ENCODE data around the gene HMG20A.

Gene HMG20A

GRCh38 chr15:77420610-77421369, at the start of gene HMG20A:
Gene HMG20A (plus strand): TSS chr15:77420888. CDS start chr15:77458408, 37,520 bp downstream.
- Histone ChIP-seq H3K27me3 (replicated peaks; ENCODE audit: control insufficient read depth, insufficient read depth, low read length) (no peaks in the 10 kb centered on the region), H3K4me3 (ENCODE audit: low read length) (peak within 1 kb of the TSS; percentile 98), H3K9ac (ENCODE audit: low read length) (peak within 1 kb of the TSS; percentile 98), H3K36me3 (ENCODE audit: control insufficient read depth, insufficient read depth, low read length, severe bottlenecking) (no peaks in the 10 kb centered on the region), H3K4me1 (ENCODE audit: control insufficient read depth, insufficient read depth, low read length) (peaks cover 37% of the 10 kb centered on the region), H3K9me3 (ENCODE audit: control insufficient read depth, low read length) (no peaks in the 10 kb centered on the region)
- peak; percentile 92 for DNase-seq (ENCODE audit: low read depth)

DNA sequence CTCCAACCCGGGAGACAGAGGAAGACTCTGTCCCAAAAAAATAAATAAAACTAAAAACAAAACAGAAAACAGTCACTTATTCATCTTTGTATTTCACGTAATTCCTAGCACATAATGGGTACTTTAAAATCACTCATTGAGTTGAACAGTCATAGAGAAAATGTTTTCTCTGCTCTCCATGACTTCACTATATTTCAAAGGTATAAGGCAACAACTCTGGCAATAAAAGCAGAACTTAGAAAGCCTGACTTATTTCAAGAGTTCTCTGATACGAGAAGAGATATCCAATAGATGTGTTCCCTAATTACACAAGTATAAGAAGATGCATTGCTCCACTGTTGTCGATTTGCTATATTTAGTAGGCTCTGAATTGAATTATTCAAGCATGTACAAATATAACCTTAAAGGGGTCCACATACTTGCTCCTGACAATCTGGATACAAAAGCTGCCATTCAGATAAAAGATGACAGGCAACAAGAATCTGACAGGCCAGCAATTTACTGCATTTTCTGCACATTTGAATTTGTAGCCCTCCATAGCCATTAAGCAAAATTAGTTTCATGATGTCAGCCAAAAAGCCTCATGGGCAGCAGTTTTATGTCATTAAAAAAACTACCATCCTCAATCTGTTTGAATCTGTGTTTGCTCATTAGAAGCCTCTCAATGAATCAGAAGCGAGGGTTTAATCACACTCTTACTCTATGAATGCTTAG, 48.7 kb upstream of the HMG20A start:
- H3K9ac ChIP-seq (ENCODE audit: low read length) = no peak overlapping the region
- no peak for DNase-seq (ENCODE audit: low read depth)
- H3K27me3 ChIP-seq (replicated peaks; ENCODE audit: control insufficient read depth, insufficient read depth, low read length) = no peaks in the 10 kb centered on the region
- H3K9me3 ChIP-seq (ENCODE audit: control insufficient read depth, low read length) = no peaks in the 10 kb centered on the region
- peaks cover 9% of the 10 kb centered on the region for H3K4me1 ChIP-seq (ENCODE audit: control insufficient read depth, insufficient read depth, low read length)
- H3K36me3 ChIP-seq (ENCODE audit: control insufficient read depth, insufficient read depth, low read length, severe bottlenecking) = no peaks in the 10 kb centered on the region
- H3K4me3 ChIP-seq (ENCODE audit: low read length) = no peak overlapping the region

DNA sequence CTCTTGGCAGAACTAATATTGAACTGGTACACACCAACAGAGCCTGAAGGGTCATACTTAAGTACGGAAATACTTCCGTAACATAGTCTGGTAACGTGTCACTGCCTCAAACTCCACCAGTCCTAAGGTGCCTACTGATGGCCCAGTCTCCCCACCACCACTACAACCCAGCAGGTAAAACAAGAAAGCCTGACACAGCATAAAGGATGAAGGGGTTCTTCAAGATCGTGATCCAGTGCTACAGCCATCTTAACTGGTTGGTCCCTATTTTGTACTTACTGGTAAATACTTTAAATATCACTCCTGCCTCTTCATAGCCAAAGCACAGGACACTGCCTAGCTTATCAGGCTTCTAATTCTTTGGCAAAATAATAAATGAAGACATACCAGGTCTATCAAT, 47.2 kb upstream of the HMG20A start:
- Histone ChIP-seq H3K4me3 (ENCODE audit: low read length) (no peak overlapping the region), H3K9me3 (ENCODE audit: control insufficient read depth, low read length) (no peaks in the 10 kb centered on the region), H3K36me3 (ENCODE audit: control insufficient read depth, insufficient read depth, low read length, severe bottlenecking) (no peaks in the 10 kb centered on the region), H3K9ac (ENCODE audit: low read length) (no peak overlapping the region), H3K27me3 (replicated peaks; ENCODE audit: control insufficient read depth, insufficient read depth, low read length) (no peaks in the 10 kb centered on the region), H3K4me1 (ENCODE audit: control insufficient read depth, insufficient read depth, low read length) (no peaks in the 10 kb centered on the region)
- DNase-seq (ENCODE audit: low read depth) = no peak

DNA sequence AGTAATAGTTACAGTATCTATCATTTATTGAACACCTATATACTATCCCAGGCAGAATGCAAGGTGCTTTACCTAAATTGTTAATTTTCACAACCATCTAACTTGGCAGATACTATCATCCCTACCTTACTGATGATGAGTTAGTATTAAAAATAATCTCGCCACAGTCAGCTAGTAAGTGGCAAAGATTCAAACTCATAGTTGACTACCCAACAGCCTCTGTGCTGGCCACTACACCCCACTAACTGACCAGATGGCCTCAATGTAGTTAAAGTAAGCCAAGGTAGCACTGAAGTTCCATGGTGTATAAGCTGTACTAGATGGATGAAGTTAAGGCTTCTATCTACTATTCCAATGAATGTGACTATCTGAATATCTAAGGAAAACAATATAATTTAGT, 45.6 kb upstream of the HMG20A start:
- no peak for DNase-seq (ENCODE audit: low read depth)
- H3K9me3 ChIP-seq (ENCODE audit: control insufficient read depth, low read length) = no peaks in the 10 kb centered on the region
- H3K27me3 ChIP-seq (replicated peaks; ENCODE audit: control insufficient read depth, insufficient read depth, low read length) = no peaks in the 10 kb centered on the region
- H3K36me3 ChIP-seq (ENCODE audit: control insufficient read depth, insufficient read depth, low read length, severe bottlenecking) = no peaks in the 10 kb centered on the region
- no peak overlapping the region for H3K9ac ChIP-seq (ENCODE audit: low read length)
- H3K4me3 ChIP-seq (ENCODE audit: low read length) = no peak overlapping the region
- H3K4me1 ChIP-seq (ENCODE audit: control insufficient read depth, insufficient read depth, low read length) = no peaks in the 10 kb centered on the region

DNA sequence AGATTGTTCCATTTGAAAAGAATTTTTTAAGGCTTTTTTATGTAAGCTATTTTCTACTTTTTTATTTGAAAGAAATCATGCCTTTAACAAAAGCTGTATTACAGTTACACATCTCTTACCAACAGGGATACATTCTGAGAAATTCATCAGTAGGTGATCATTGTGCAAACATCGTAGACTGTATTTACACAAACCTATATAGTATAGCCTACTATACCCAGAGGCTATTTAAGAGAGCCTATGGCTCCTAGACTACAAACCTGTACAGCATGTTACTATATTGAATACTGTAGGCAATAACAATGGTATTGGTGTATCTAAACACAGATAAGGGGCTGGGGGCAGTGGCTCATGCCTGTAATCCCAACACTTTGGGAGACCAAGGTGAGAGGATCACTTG, 43.9 kb upstream of the HMG20A start:
- no peaks in the 10 kb centered on the region for H3K9me3 ChIP-seq (ENCODE audit: control insufficient read depth, low read length)
- no peaks in the 10 kb centered on the region for H3K27me3 ChIP-seq (replicated peaks; ENCODE audit: control insufficient read depth, insufficient read depth, low read length)
- DNase-seq (ENCODE audit: low read depth) = no peak
- no peaks in the 10 kb centered on the region for H3K36me3 ChIP-seq (ENCODE audit: control insufficient read depth, insufficient read depth, low read length, severe bottlenecking)
- no peak overlapping the region for H3K4me3 ChIP-seq (ENCODE audit: low read length)
- H3K4me1 ChIP-seq (ENCODE audit: control insufficient read depth, insufficient read depth, low read length) = no peaks in the 10 kb centered on the region
- no peak overlapping the region for H3K9ac ChIP-seq (ENCODE audit: low read length)

GRCh38 chr15:77380033-77380432, 40.7 kb upstream of the HMG20A start:
- Histone ChIP-seq H3K4me3 (ENCODE audit: low read length) (no peak overlapping the region), H3K9me3 (ENCODE audit: control insufficient read depth, low read length) (no peaks in the 10 kb centered on the region), H3K4me1 (ENCODE audit: control insufficient read depth, insufficient read depth, low read length) (peaks cover 18% of the 10 kb centered on the region), H3K27me3 (replicated peaks; ENCODE audit: control insufficient read depth, insufficient read depth, low read length) (no peaks in the 10 kb centered on the region), H3K36me3 (ENCODE audit: control insufficient read depth, insufficient read depth, low read length, severe bottlenecking) (no peaks in the 10 kb centered on the region), H3K9ac (ENCODE audit: low read length) (no peak overlapping the region)
- no peak for DNase-seq (ENCODE audit: low read depth)

DNA sequence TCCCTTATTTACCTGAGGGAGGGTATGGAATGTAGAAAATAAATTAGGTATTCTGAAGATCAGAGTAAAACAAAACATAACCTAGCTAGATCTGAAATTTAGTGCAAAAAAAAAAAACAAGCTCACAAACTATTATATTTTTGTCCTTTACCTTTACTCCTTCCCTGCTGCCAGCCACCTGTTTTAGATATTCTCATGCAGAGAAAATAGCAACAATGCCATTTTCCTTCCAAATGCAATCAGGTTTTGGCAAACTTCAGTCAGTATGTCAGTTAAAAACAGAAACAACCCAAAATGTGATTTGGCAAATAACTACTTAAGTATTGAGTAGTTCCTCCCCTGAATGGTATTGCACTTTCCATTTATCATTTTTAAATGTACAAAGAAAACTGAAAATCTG, 36.6 kb upstream of the HMG20A start:
- no peak for DNase-seq (ENCODE audit: low read depth)
- H3K9me3 ChIP-seq (ENCODE audit: control insufficient read depth, low read length) = no peaks in the 10 kb centered on the region
- H3K4me3 ChIP-seq (ENCODE audit: low read length) = no peak overlapping the region
- H3K4me1 ChIP-seq (ENCODE audit: control insufficient read depth, insufficient read depth, low read length) = peaks cover 27% of the 10 kb centered on the region
- no peaks in the 10 kb centered on the region for H3K27me3 ChIP-seq (replicated peaks; ENCODE audit: control insufficient read depth, insufficient read depth, low read length)
- no peaks in the 10 kb centered on the region for H3K36me3 ChIP-seq (ENCODE audit: control insufficient read depth, insufficient read depth, low read length, severe bottlenecking)
- no peak overlapping the region for H3K9ac ChIP-seq (ENCODE audit: low read length)

DNA sequence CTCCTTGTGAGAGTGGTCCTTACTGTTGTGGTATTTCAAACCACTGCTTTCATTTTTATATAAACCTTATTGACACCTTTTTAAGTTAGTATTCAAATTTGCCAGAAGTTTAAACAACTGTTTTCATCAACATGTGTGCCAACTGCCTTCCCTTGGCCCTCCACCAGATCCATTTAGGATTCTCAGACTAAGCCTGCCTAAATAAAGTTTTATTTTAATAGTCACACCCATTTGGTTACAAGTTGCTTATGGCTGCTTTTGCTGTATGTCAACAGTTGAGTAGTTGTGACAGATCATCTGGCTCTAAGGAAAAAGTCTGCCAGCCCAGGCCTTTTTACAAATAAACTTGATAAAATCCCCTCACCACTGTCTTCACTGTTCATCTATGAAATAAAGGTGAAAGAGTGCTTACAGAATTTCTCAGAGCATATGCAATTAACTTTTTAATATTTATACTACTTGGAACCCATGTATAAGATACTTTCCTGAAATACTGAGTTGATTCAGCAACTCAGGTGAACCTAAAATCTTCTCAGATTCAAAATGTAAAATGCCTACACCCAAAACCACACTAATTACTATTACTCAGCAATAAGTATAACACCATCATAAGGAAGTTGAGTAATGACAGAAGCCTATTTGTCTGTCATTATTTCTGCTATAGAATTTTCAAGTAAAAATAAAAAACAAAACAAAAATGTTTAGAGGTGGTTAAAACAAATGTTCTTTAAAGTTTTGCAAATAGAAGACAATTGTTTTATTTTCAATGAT, 35.9 kb upstream of the HMG20A start:
- peaks cover 31% of the 10 kb centered on the region for H3K4me1 ChIP-seq (ENCODE audit: control insufficient read depth, insufficient read depth, low read length)
- no peak overlapping the region for H3K9ac ChIP-seq (ENCODE audit: low read length)
- H3K9me3 ChIP-seq (ENCODE audit: control insufficient read depth, low read length) = no peaks in the 10 kb centered on the region
- H3K4me3 ChIP-seq (ENCODE audit: low read length) = no peak overlapping the region
- DNase-seq (ENCODE audit: low read depth) = peak; percentile 18
- H3K36me3 ChIP-seq (ENCODE audit: control insufficient read depth, insufficient read depth, low read length, severe bottlenecking) = no peaks in the 10 kb centered on the region
- no peaks in the 10 kb centered on the region for H3K27me3 ChIP-seq (replicated peaks; ENCODE audit: control insufficient read depth, insufficient read depth, low read length)

DNA sequence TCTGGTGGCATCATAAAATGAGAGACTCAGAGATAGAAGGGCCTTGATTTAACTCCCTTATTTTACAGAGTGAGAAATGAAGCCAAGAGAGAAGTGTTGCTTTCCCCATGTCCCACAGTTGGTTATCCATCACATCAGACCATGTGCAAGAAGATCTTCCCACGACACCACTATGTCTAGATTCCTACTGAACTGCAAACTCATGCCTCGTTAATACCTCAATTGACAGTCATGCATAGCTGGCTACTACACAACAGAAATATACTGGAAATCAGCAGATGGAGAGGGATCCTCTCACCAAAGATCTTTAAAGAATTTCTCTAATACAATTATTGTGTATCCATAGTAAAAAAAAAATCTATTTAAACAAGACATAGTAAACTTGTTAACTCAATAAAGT, 34.1 kb upstream of the HMG20A start:
- DNase-seq (ENCODE audit: low read depth) = no peak
- Histone ChIP-seq H3K4me3 (ENCODE audit: low read length) (no peak overlapping the region), H3K27me3 (replicated peaks; ENCODE audit: control insufficient read depth, insufficient read depth, low read length) (no peaks in the 10 kb centered on the region), H3K36me3 (ENCODE audit: control insufficient read depth, insufficient read depth, low read length, severe bottlenecking) (no peaks in the 10 kb centered on the region), H3K9ac (ENCODE audit: low read length) (no peak overlapping the region), H3K4me1 (ENCODE audit: control insufficient read depth, insufficient read depth, low read length) (peaks cover 45% of the 10 kb centered on the region), H3K9me3 (ENCODE audit: control insufficient read depth, low read length) (no peaks in the 10 kb centered on the region)

GRCh38 chr15:77387365-77388105, 33.2 kb upstream of the HMG20A start:
- Histone ChIP-seq H3K4me3 (ENCODE audit: low read length) (no peak overlapping the region), H3K27me3 (replicated peaks; ENCODE audit: control insufficient read depth, insufficient read depth, low read length) (no peaks in the 10 kb centered on the region), H3K4me1 (ENCODE audit: control insufficient read depth, insufficient read depth, low read length) (peaks cover 45% of the 10 kb centered on the region), H3K9me3 (ENCODE audit: control insufficient read depth, low read length) (no peaks in the 10 kb centered on the region), H3K36me3 (ENCODE audit: control insufficient read depth, insufficient read depth, low read length, severe bottlenecking) (no peaks in the 10 kb centered on the region), H3K9ac (ENCODE audit: low read length) (no peak overlapping the region)
- no peak for DNase-seq (ENCODE audit: low read depth)
